ENCODE measurements around the gene PSPC1. TPM values are rescaled to one million over a fixed set of nuclear protein-coding genes. Genes with fewer than 3 reads are reported as not detected.
"Not testable (repeated sequence)": the region's sequence is repeated elsewhere in the genome, so short reads cannot be mapped to it uniquely, and the experiment has no call there.

PSPC1 gene
- polyA plus RNA-seq, 4 donors = 18.8 to 43.4 (median 30.8) TPM

- FAIRE-seq (no peak), DNase-seq (no peak)
- 92 to 96% (median 94%) methylated on average over 4 of the region's 4 CpGs for WGBS, 3 donors
- Histone ChIP-seq H3K4me3 (ENCODE audit: low read depth in 1 of 3, low read length in 3 of 3) (no peak overlapping the region), H3K36me3 (ENCODE audit: control insufficient read depth in 3 of 3, insufficient read depth in 2 of 3, low read depth in 1 of 3, low read length in 3 of 3) (no peaks in the 10 kb centered on the region), H3K4me1 (ENCODE audit: control insufficient read depth in 3 of 3, insufficient read depth in 2 of 3, low read depth in 1 of 3, low read length in 2 of 3) (no peaks in the 10 kb centered on the region), H3K27ac (ENCODE audit: low read depth in 1 of 3, low read length in 2 of 3) (no peak overlapping the region), H3K9me3 (ENCODE audit: control insufficient read depth in 2 of 2, insufficient read depth in 1 of 2, low read depth in 1 of 2, low read length in 1 of 2) (no peaks in the 10 kb centered on the region), H3K27me3 (ENCODE audit: control insufficient read depth in 3 of 3, insufficient read depth in 3 of 3, low read length in 3 of 3) (no peaks in the 10 kb centered on the region)
Observed at GRCh38 chr13:19810151-19810550, 27.4 kb upstream of the PSPC1 start.

GRCh38 chr13:19805765-19806164, 23.0 kb upstream of the PSPC1 start:
- WGBS, 3 donors = 83 to 95% (median 92%) methylated on average over 4 of the region's 4 CpGs
- no peak for DNase-seq
- Histone ChIP-seq H3K27me3 (ENCODE audit: control insufficient read depth in 3 of 3, insufficient read depth in 3 of 3, low read length in 3 of 3) (no peaks in the 10 kb centered on the region), H3K9me3 (ENCODE audit: control insufficient read depth in 2 of 2, insufficient read depth in 1 of 2, low read depth in 1 of 2, low read length in 1 of 2) (no peaks in the 10 kb centered on the region), H3K4me1 (ENCODE audit: control insufficient read depth in 3 of 3, insufficient read depth in 2 of 3, low read depth in 1 of 3, low read length in 2 of 3) (no peaks in the 10 kb centered on the region), H3K4me3 (ENCODE audit: low read depth in 1 of 3, low read length in 3 of 3) (no peak overlapping the region), H3K27ac (ENCODE audit: low read depth in 1 of 3, low read length in 2 of 3) (no peak overlapping the region), H3K36me3 (ENCODE audit: control insufficient read depth in 3 of 3, insufficient read depth in 2 of 3, low read depth in 1 of 3, low read length in 3 of 3) (no peaks in the 10 kb centered on the region)
- FAIRE-seq = no peak

GRCh38 chr13:19795956-19796355, 13.2 kb upstream of the PSPC1 start:
- WGBS, 3 donors = 97 to 99% (median 98%) methylated on average over 7 of the region's 7 CpGs
- Histone ChIP-seq H3K4me3 (ENCODE audit: low read depth in 1 of 3, low read length in 3 of 3) (no peak overlapping the region), H3K27me3 (ENCODE audit: control insufficient read depth in 3 of 3, insufficient read depth in 3 of 3, low read length in 3 of 3) (no peaks in the 10 kb centered on the region), H3K27ac (ENCODE audit: low read depth in 1 of 3, low read length in 2 of 3) (no peak overlapping the region), H3K4me1 (ENCODE audit: control insufficient read depth in 3 of 3, insufficient read depth in 2 of 3, low read depth in 1 of 3, low read length in 2 of 3) (no peaks in the 10 kb centered on the region), H3K9me3 (ENCODE audit: control insufficient read depth in 2 of 2, insufficient read depth in 1 of 2, low read depth in 1 of 2, low read length in 1 of 2) (no peaks in the 10 kb centered on the region), H3K36me3 (ENCODE audit: control insufficient read depth in 3 of 3, insufficient read depth in 2 of 3, low read depth in 1 of 3, low read length in 3 of 3) (no peaks in the 10 kb centered on the region)
- FAIRE-seq (no peak), DNase-seq (no peak)

GRCh38 chr13:19794631-19795030, 11.9 kb upstream of the PSPC1 start:
- no peak overlapping the region for H3K27ac ChIP-seq (ENCODE audit: low read depth in 1 of 3, low read length in 2 of 3)
- no peaks in the 10 kb centered on the region for H3K4me1 ChIP-seq (ENCODE audit: control insufficient read depth in 3 of 3, insufficient read depth in 2 of 3, low read depth in 1 of 3, low read length in 2 of 3)
- H3K4me3 ChIP-seq (ENCODE audit: low read depth in 1 of 3, low read length in 3 of 3) = no peak overlapping the region
- DNase-seq (no peak), FAIRE-seq (no peak)
- H3K9me3 ChIP-seq (ENCODE audit: control insufficient read depth in 2 of 2, insufficient read depth in 1 of 2, low read depth in 1 of 2, low read length in 1 of 2) = no peaks in the 10 kb centered on the region
- H3K36me3 ChIP-seq (ENCODE audit: control insufficient read depth in 3 of 3, insufficient read depth in 2 of 3, low read depth in 1 of 3, low read length in 3 of 3) = no peaks in the 10 kb centered on the region
- no peaks in the 10 kb centered on the region for H3K27me3 ChIP-seq (ENCODE audit: control insufficient read depth in 3 of 3, insufficient read depth in 3 of 3, low read length in 3 of 3)
- WGBS, 3 donors = 89 to 92% (median 91%) methylated on average over 4 of the region's 4 CpGs

GRCh38 chr13:19791953-19792537, 9.3 kb upstream of the PSPC1 start:
- no peak for FAIRE-seq
- WGBS, 3 donors = 89 to 93% (median 90%) methylated on average over 5 to 7 of the region's 7 CpGs

GRCh38 chr13:19782049-19782726, 557 bp downstream of the PSPC1 start:
- no peak for FAIRE-seq
- Histone ChIP-seq H3K4me1 (ENCODE audit: control insufficient read depth in 3 of 3, insufficient read depth in 2 of 3, low read depth in 1 of 3, low read length in 2 of 3) (no peaks in the 10 kb centered on the region), H3K9me3 (ENCODE audit: control insufficient read depth in 2 of 2, insufficient read depth in 1 of 2, low read depth in 1 of 2, low read length in 1 of 2) (no peaks in the 10 kb centered on the region), H3K27me3 (ENCODE audit: control insufficient read depth in 3 of 3, insufficient read depth in 3 of 3, low read length in 3 of 3) (no peaks in the 10 kb centered on the region), H3K27ac (ENCODE audit: low read depth in 1 of 3, low read length in 2 of 3) (peak overlapping the region; percentile 80 to 97 (median 86)), H3K4me3 (ENCODE audit: low read depth in 1 of 3, low read length in 3 of 3) (peak overlapping the region; percentile 86 to 97 (median 95)), H3K36me3 (ENCODE audit: control insufficient read depth in 3 of 3, insufficient read depth in 2 of 3, low read depth in 1 of 3, low read length in 3 of 3) (peaks cover 0 to 4% (median 0%) of the 10 kb centered on the region in 3 donors)
- peak; percentile 52 to 79 for DNase-seq
- 0% methylated on average over 74 to 77 of the region's 77 CpGs for WGBS, 3 donors

More at GRCh38 chr13:19791953-19792537, 9.3 kb upstream of the PSPC1 start:
- no peaks in the 10 kb centered on the region for H3K4me1 ChIP-seq (ENCODE audit: control insufficient read depth in 3 of 3, insufficient read depth in 2 of 3, low read depth in 1 of 3, low read length in 2 of 3)
- no peak overlapping the region for H3K27ac ChIP-seq (ENCODE audit: low read depth in 1 of 3, low read length in 2 of 3)
- H3K27me3 ChIP-seq (ENCODE audit: control insufficient read depth in 3 of 3, insufficient read depth in 3 of 3, low read length in 3 of 3) = no peaks in the 10 kb centered on the region
- no peaks in the 10 kb centered on the region for H3K9me3 ChIP-seq (ENCODE audit: control insufficient read depth in 2 of 2, insufficient read depth in 1 of 2, low read depth in 1 of 2, low read length in 1 of 2)
- no peak for DNase-seq
- H3K4me3 ChIP-seq (ENCODE audit: low read depth in 1 of 3, low read length in 3 of 3) = no peak overlapping the region
- H3K36me3 ChIP-seq (ENCODE audit: control insufficient read depth in 3 of 3, insufficient read depth in 2 of 3, low read depth in 1 of 3, low read length in 3 of 3) = no peaks in the 10 kb centered on the region

- FAIRE-seq (no peak), DNase-seq (peak in 1 of 2 donors; percentile 5)
- Histone ChIP-seq H3K27me3 (ENCODE audit: control insufficient read depth in 3 of 3, insufficient read depth in 3 of 3, low read length in 3 of 3) (no peaks in the 10 kb centered on the region), H3K36me3 (ENCODE audit: control insufficient read depth in 3 of 3, insufficient read depth in 2 of 3, low read depth in 1 of 3, low read length in 3 of 3) (peaks cover 0 to 4% (median 0%) of the 10 kb centered on the region in 3 donors), H3K9me3 (ENCODE audit: control insufficient read depth in 2 of 2, insufficient read depth in 1 of 2, low read depth in 1 of 2, low read length in 1 of 2) (no peaks in the 10 kb centered on the region), H3K4me3 (ENCODE audit: low read depth in 1 of 3, low read length in 3 of 3) (peak overlapping the region; percentile 86 to 97 (median 95)), H3K27ac (ENCODE audit: low read depth in 1 of 3, low read length in 2 of 3) (peak overlapping the region in 2 of 3 donors; percentile 80 to 97), H3K4me1 (ENCODE audit: control insufficient read depth in 3 of 3, insufficient read depth in 2 of 3, low read depth in 1 of 3, low read length in 2 of 3) (no peaks in the 10 kb centered on the region)
- WGBS, 3 donors = 4 to 8% (median 5%) methylated on average over 9 of the region's 9 CpGs
Observed at GRCh38 chr13:19781526-19781925, 1.2 kb downstream of the PSPC1 start.

GRCh38 chr13:19780753-19781418, 1.9 kb downstream of the PSPC1 start:
- not testable (repeated sequence) for H3K36me3 ChIP-seq (ENCODE audit: control insufficient read depth in 3 of 3, insufficient read depth in 2 of 3, low read depth in 1 of 3, low read length in 3 of 3); H3K27ac ChIP-seq (ENCODE audit: low read depth in 1 of 3, low read length in 2 of 3); DNase-seq; H3K27me3 ChIP-seq (ENCODE audit: control insufficient read depth in 3 of 3, insufficient read depth in 3 of 3, low read length in 3 of 3); H3K9me3 ChIP-seq (ENCODE audit: control insufficient read depth in 2 of 2, insufficient read depth in 1 of 2, low read depth in 1 of 2, low read length in 1 of 2); FAIRE-seq; H3K4me1 ChIP-seq (ENCODE audit: control insufficient read depth in 3 of 3, insufficient read depth in 2 of 3, low read depth in 1 of 3, low read length in 2 of 3)
- WGBS, 3 donors = 82 to 88% (median 88%) methylated on average over 19 to 22 of the region's 22 CpGs
- H3K4me3 ChIP-seq (ENCODE audit: low read depth in 1 of 3, low read length in 3 of 3) = peak overlapping the region in 2 of 3 donors; percentile 12 to 86

Measured in small intestine (tissue), 7 donors.